Measurements from ENCODE around the gene ICAM1.

DNA sequence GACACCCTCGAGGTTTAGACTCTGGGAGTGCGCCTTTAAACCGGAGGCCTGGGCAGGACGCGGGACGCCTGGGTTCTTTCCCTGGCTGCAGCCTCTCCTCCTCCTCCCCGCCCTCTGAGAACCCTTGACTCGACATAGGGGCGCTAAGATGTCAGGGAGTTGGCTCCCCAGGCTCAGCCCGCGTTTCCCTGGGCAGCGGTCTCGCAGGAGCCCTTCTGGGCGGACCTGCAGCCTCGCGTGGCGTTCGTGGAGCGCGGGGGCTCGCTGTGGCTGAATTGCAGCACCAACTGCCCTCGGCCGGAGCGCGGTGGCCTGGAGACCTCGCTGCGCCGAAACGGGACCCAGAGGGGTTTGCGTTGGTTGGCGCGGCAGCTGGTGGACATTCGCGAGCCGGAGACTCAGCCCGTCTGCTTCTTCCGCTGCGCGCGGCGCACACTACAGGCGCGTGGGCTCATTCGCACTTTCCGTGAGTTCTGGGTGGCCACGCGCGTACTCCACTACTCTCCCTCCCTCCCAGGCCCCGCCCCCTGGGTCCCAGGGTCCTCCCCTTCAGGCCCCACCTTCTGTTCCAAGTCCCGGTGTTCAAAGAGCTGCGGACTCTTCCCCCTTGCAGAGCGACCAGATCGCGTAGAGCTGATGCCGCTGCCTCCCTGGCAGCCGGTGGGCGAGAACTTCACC, 20.1 kb downstream of the ICAM1 start:
- TF ChIP-seq SNAI2 (CRISPR knock-in tag; IDR thresholded peaks at IDR 0.05) (no peak), ISL1 (CRISPR knock-in tag; IDR thresholded peaks at IDR 0.05) (no peak), TOX (CRISPR knock-in tag; IDR thresholded peaks at IDR 0.05; ENCODE audit: borderline replicate concordance) (no peak), RARB (CRISPR knock-in tag; IDR thresholded peaks at IDR 0.05) (no peak), ARNTL (CRISPR knock-in tag; IDR thresholded peaks at IDR 0.05; ENCODE audit: borderline replicate concordance, low read depth) (no peak), ZFP3 (CRISPR knock-in tag; IDR thresholded peaks at IDR 0.05) (no peak), ZFP30 (CRISPR knock-in tag; IDR thresholded peaks at IDR 0.05) (no peak), ZC3H10 (CRISPR knock-in tag; IDR thresholded peaks at IDR 0.05) (no peak), ZNF70 (CRISPR knock-in tag; IDR thresholded peaks at IDR 0.05) (no peak)

Data from SK-N-SH treated with all-trans-retinoic acid at 6 μM for 48 hours (cell line).